Neural cell (in vitro differentiated cells): Measurements from ENCODE around the gene LRP1-AS.

ENCODE experiments used
- EZH2 ChIP-seq: fragments of 200-600, 300-800 bp; shearing (Covaris generic), sonication (generic); IDR thresholded peaks from 2 replicates; pipeline ENCODE4 v1.6.1; 2014; ENCODE audit warnings: antibody characterized with exemption, low read length, borderline replicate concordance, mild to moderate bottlenecking; ENCODE audit not compliant: insufficient read depth, poor library complexity, severe bottlenecking
- POLR2AphosphoS5 ChIP-seq: IDR thresholded peaks from 2 replicates; pipeline ENCODE4 v1.6.1; 2012
- SMC3 ChIP-seq: fragments of 450-650 bp; conservative IDR thresholded peaks from 2 replicates; pipeline ENCODE4 v1.6.1; 2014; ENCODE audit warnings: antibody characterized with exemption, mild to moderate bottlenecking, moderate library complexity; ENCODE audit not compliant: poor library complexity
- TF ChIP-seq, protein P1 (sequence below): fragments of 450-650 bp; IDR thresholded peaks from 2 replicates; pipeline ENCODE4 v1.5.1; 2014; ENCODE audit warnings: antibody characterized with exemption, mild to moderate bottlenecking, moderate library complexity; ENCODE audit not compliant: poor library complexity, severe bottlenecking
- TF ChIP-seq, protein P2 (sequence below): IDR thresholded peaks from 2 replicates; pipeline ENCODE4 v1.6.1; 2012; ENCODE audit warnings: borderline replicate concordance

DNA sequence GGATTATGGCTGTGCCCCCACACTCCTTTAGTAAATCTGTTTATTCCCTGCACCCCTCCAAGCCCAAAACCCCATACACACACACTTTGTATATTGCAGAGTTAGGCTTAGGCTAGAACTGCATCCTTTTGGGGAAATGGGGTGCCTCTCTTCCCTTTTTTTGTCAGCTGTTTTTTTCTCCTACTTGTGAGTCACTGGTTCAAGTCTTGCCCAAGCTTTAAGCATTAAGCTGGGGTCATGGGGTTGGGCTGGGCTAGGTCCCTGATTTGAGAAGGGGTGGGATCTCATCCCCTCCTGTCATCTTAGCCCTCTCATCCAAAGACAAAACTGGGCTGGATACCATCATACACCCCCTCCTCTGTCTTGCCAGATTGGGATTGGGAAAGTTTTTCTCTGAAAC, 17.5 kb downstream of the LRP1-AS start:
- TF ChIP-seq, protein P1, sequence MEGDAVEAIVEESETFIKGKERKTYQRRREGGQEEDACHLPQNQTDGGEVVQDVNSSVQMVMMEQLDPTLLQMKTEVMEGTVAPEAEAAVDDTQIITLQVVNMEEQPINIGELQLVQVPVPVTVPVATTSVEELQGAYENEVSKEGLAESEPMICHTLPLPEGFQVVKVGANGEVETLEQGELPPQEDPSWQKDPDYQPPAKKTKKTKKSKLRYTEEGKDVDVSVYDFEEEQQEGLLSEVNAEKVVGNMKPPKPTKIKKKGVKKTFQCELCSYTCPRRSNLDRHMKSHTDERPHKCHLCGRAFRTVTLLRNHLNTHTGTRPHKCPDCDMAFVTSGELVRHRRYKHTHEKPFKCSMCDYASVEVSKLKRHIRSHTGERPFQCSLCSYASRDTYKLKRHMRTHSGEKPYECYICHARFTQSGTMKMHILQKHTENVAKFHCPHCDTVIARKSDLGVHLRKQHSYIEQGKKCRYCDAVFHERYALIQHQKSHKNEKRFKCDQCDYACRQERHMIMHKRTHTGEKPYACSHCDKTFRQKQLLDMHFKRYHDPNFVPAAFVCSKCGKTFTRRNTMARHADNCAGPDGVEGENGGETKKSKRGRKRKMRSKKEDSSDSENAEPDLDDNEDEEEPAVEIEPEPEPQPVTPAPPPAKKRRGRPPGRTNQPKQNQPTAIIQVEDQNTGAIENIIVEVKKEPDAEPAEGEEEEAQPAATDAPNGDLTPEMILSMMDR: no peak
- TF ChIP-seq POLR2AphosphoS5 (no peak), SMC3 (no peak), EZH2 (no peak)
- TF ChIP-seq, protein P2, sequence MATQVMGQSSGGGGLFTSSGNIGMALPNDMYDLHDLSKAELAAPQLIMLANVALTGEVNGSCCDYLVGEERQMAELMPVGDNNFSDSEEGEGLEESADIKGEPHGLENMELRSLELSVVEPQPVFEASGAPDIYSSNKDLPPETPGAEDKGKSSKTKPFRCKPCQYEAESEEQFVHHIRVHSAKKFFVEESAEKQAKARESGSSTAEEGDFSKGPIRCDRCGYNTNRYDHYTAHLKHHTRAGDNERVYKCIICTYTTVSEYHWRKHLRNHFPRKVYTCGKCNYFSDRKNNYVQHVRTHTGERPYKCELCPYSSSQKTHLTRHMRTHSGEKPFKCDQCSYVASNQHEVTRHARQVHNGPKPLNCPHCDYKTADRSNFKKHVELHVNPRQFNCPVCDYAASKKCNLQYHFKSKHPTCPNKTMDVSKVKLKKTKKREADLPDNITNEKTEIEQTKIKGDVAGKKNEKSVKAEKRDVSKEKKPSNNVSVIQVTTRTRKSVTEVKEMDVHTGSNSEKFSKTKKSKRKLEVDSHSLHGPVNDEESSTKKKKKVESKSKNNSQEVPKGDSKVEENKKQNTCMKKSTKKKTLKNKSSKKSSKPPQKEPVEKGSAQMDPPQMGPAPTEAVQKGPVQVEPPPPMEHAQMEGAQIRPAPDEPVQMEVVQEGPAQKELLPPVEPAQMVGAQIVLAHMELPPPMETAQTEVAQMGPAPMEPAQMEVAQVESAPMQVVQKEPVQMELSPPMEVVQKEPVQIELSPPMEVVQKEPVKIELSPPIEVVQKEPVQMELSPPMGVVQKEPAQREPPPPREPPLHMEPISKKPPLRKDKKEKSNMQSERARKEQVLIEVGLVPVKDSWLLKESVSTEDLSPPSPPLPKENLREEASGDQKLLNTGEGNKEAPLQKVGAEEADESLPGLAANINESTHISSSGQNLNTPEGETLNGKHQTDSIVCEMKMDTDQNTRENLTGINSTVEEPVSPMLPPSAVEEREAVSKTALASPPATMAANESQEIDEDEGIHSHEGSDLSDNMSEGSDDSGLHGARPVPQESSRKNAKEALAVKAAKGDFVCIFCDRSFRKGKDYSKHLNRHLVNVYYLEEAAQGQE: no peak
